HepG2 (cell line): Measurements from ENCODE around the gene GDF15. TPM values are rescaled to one million over a fixed set of nuclear protein-coding genes. Genes with fewer than 3 reads are reported as not detected.

Experiments
- ARID3A ChIP-seq: IDR thresholded peaks from 2 replicates; pipeline ENCODE4 v1.6.1; 2012; ENCODE audit warnings: low read depth, low read length, improper control_type of control experiment
- ARID4A ChIP-seq: sonication (generic); formaldehyde crosslinking; IDR thresholded peaks from 2 replicates; pipeline ENCODE4 v1.5.0; 2020; ENCODE audit warnings: mild to moderate bottlenecking, missing genetic modification reagents, borderline replicate concordance
- ARNT2 ChIP-seq: sonication (generic); formaldehyde crosslinking; IDR thresholded peaks from 2 replicates; pipeline ENCODE4 v1.8.0; 2022; ENCODE audit warnings: mild to moderate bottlenecking, low read depth, missing genetic modification reagents, moderate library complexity
- CC2D1A ChIP-seq: sonication (generic); formaldehyde crosslinking; IDR thresholded peaks from 2 replicates; pipeline ENCODE4 v1.8.1; 2023; ENCODE audit warnings: mild to moderate bottlenecking, missing genetic modification reagents
- HOXD1 ChIP-seq: sonication (generic); formaldehyde crosslinking; IDR thresholded peaks from 2 replicates; pipeline ENCODE4 v1.5.0; 2020; ENCODE audit warnings: missing genetic modification reagents
- MED8 ChIP-seq: sonication (generic); formaldehyde crosslinking; IDR thresholded peaks from 2 replicates; pipeline ENCODE4 v1.8.1; 2023; ENCODE audit warnings: mild to moderate bottlenecking, missing genetic modification reagents; ENCODE audit not compliant: insufficient replicate concordance
- PAXIP1 ChIP-seq: sonication (generic); formaldehyde crosslinking; conservative IDR thresholded peaks from 2 replicates; pipeline ENCODE4 v1.4.0; 2020; ENCODE audit warnings: mild to moderate bottlenecking, missing genetic modification reagents, moderate library complexity
- RNF219 ChIP-seq: sonication (generic); formaldehyde crosslinking; IDR thresholded peaks from 2 replicates; pipeline ENCODE4 v1.5.0; 2020; ENCODE audit warnings: mild to moderate bottlenecking, missing genetic modification reagents
- SMYD3 ChIP-seq: sonication (generic); formaldehyde crosslinking; IDR thresholded peaks from 2 replicates; pipeline ENCODE4 v1.8.1; 2023; ENCODE audit warnings: mild to moderate bottlenecking, missing genetic modification reagents
- TCF7 ChIP-seq: sonication (generic); IDR thresholded peaks from 2 replicates; pipeline ENCODE4 v1.6.1; 2016; ENCODE audit warnings: antibody characterized with exemption, low read depth
- ZBTB3 ChIP-seq: sonication (generic); formaldehyde crosslinking; IDR thresholded peaks from 2 replicates; pipeline ENCODE4 v1.4.0; 2020; ENCODE audit warnings: low read depth, mild to moderate bottlenecking, moderate library complexity, missing genetic modification reagents, borderline replicate concordance
- ZBTB42 ChIP-seq: sonication (generic); formaldehyde crosslinking; IDR thresholded peaks from 2 replicates; pipeline ENCODE4 v1.5.0; 2020; ENCODE audit warnings: mild to moderate bottlenecking, missing genetic modification reagents
- ZFP90 ChIP-seq: sonication (generic); formaldehyde crosslinking; IDR thresholded peaks from 2 replicates; pipeline ENCODE4 v1.8.0; 2022; ENCODE audit warnings: missing genetic modification reagents, mild to moderate bottlenecking, inconsistent platforms, borderline replicate concordance
- ZFX ChIP-seq: sonication (generic); formaldehyde crosslinking; IDR thresholded peaks from 2 replicates; pipeline ENCODE4 v1.4.0; 2020; ENCODE audit warnings: mild to moderate bottlenecking, low read depth, missing genetic modification reagents, moderate library complexity
- polyA plus RNA-seq, 8 experiments: library from polyadenylated mRNA; depleted of rRNA in 3 of 8; stranded (reverse) in 7 of 8; unstranded in 1 of 8; fragments of >200 nt; fragmentation: Illumina TruSeq in 4 of 8; extraction: Trizol in 4 of 8; gene quantifications; 2 replicates each; pipeline versions ENCODE4 v1.2.1 to v1.2.3, GENCODE V29; 2011 to 2016; ENCODE audit warnings: low read depth in 4 of 8, missing spikeins in 1 of 8, mixed read lengths in 1 of 8; ENCODE audit not compliant: insufficient read depth in 1 of 8
- total RNA-seq, 5 experiments: library from RNA; depleted of rRNA; stranded (reverse); fragments of >200 nt; fragmentation: Illumina TruSeq; extraction: Trizol; gene quantifications; 2 replicates each; pipeline ENCODE4 v1.2.3, GENCODE V29; 2016; ENCODE audit warnings: low read depth in 1 of 5
- TF ChIP-seq, protein P1 (sequence below): sonication (generic); formaldehyde crosslinking; IDR thresholded peaks from 2 replicates; pipeline ENCODE4 v1.8.0; 2023; ENCODE audit warnings: mild to moderate bottlenecking, missing genetic modification reagents

Gene GDF15
- total and polyA plus RNA-seq, 2 of the 13 experiments (the other 11 are each of a cell fraction or from before 2014, with no cell fraction given), result 146 to 422 TPM

DNA sequence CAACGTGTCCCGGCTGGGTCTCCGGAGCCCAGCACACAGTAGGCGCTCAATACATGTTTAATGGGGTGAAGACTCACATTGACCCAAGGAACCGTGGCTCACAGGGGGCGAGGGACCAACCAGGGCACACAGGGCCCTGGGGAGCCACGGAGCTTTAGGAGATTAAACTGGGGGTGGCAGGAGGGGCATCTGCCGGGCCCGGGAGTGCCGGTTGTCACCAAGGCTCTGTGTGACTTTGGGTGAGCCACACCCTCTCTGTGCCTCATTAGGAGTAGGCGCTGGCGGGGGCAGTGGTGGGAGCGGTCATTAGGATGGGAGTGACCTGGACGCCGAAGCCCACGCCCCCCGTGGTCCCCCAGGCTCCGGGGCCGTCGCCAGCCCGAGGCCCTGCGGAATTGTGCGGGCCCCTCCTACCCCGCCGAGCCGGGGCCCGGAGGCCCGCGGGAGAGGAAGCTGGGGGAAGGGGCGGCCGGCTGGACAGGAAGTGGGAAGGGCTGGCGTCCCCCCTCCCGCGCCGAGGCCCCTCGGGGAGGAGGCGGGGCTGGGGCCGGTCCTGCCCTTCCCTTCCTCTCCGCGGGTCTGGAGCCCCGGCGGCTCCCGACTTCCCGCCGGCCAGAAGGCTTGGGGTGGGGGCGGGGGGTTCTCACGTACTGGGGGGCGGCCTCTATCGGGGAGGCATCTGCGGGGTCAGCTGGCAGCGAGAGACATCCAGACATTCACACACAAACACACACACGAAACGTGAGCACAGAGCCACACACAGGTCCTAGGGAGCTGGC is 31.5 kb downstream of the GDF15 start (continued):
- TF ChIP-seq ARNT2 (peak; percentile 83), MED8 (no peak), ZBTB42 (peak; percentile 66; the same call in 1 of the 2 replicates), ZBTB3 (CRISPR knock-in tag) (no peak), HOXD1 (peak; percentile 74), CC2D1A (CRISPR knock-in tag) (no peak), ZFX (CRISPR knock-in tag) (peak; percentile 66), SMYD3 (0 out of 2 replicates have a peak, but pooled peaks have one; percentile 52), PAXIP1 (CRISPR knock-in tag) (peak; percentile 69), TCF7 (no peak), ARID4A (peak; percentile 68), RNF219 (CRISPR knock-in tag) (no peak), ZFP90 (CRISPR knock-in tag) (peak; percentile 70), ARID3A (no peak)
- TF ChIP-seq, protein P1, sequence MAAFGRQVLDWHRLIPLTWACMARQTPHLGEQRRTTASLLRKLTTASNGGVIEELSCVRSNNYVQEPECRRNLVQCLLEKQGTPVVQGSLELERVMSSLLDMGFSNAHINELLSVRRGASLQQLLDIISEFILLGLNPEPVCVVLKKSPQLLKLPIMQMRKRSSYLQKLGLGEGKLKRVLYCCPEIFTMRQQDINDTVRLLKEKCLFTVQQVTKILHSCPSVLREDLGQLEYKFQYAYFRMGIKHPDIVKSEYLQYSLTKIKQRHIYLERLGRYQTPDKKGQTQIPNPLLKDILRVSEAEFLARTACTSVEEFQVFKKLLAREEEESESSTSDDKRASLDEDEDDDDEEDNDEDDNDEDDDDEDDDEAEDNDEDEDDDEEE, result peak; percentile 82; the same call in 1 of the 2 replicates
